ENCODE results near the gene CENATAC. TPM values are rescaled to one million over a fixed set of nuclear protein-coding genes. Genes with fewer than 3 reads are reported as not detected.

The CENATAC gene
- total RNA-seq, 4 donors from 2014 or later, result 45.2 to 128 (median 56.4) TPM

- intact Hi-C loops (cut with DNase I), result no loop called here
- H3K27ac ChIP-seq, result peak overlapping the region in 1 of 3 donors; percentile 38
- TF ChIP-seq POLR2A (IDR thresholded peaks at IDR 0.05) (no peak), CTCF (IDR thresholded peaks at IDR 0.05) (no peak)
- WGBS, 2 donors, result 79 to 87% methylated on average over 5 of the region's 5 CpGs
- H3K36me3 ChIP-seq, result no peaks in the 10 kb centered on the region
- H3K4me1 ChIP-seq, result peaks cover 13 to 19% of the 10 kb centered on the region in 2 donors
- DNase-seq, result peak; percentile 35 to 61
- H3K4me3 ChIP-seq (replicated peaks in 1 of 3), result no peak overlapping the region
- no peaks in the 10 kb centered on the region for H3K9me3 ChIP-seq
- H3K27me3 ChIP-seq, result no peaks in the 10 kb centered on the region
Observed at GRCh38 chr11:119062779-119063178, 64.8 kb downstream of the CENATAC start.

- TF ChIP-seq POLR2A (IDR thresholded peaks at IDR 0.05) (no peak), CTCF (IDR thresholded peaks at IDR 0.05) (peak in 1 of 6 experiments; percentile 26)
- WGBS, 2 donors, result 69 to 74% methylated on average over 4 of the region's 4 CpGs
- H3K27ac ChIP-seq, result no peak overlapping the region
- H3K4me3 ChIP-seq (replicated peaks in 1 of 3), result no peak overlapping the region
- intact Hi-C loops (cut with DNase I), result no loop called here
- no peaks in the 10 kb centered on the region for H3K9me3 ChIP-seq
- DNase-seq, result no peak
- H3K4me1 ChIP-seq, result peaks cover 12 to 21% of the 10 kb centered on the region in 2 donors
- H3K36me3 ChIP-seq, result peaks cover 4 to 5% of the 10 kb centered on the region in 2 donors
- no peaks in the 10 kb centered on the region for H3K27me3 ChIP-seq
Observed at GRCh38 chr11:119065369-119065768, 67.4 kb downstream of the CENATAC start.

Small RNA genes lying within 50 kb of the gene (microRNA-seq; reads per million reads assigned to microRNA genes)
- gene MIR3656, result not detected

Small RNA genes lying within 50 kb of the gene (small RNA-seq; reads per million reads assigned to genes)
- gene AP003392.2, result not detected
- not detected for gene RF00017
- not detected for gene RF00019

Other genes with a start within 250 kb of the CENATAC start
- gene DDX6, start 207.0 kb upstream of the CENATAC start, total RNA-seq, result 100 to 1,000 TPM; 110 to 178 (median 142) TPM
- not detected for gene CXCR5, start 114.2 kb upstream of the CENATAC start, total RNA-seq
- gene BCL9L, start 72.2 kb upstream of the CENATAC start, total RNA-seq, result 10 to 100 TPM; 13.2 to 26.2 (median 19.4) TPM
- gene UPK2, start 41.8 kb upstream of the CENATAC start, total RNA-seq, result not detected
- not detected for gene FOXR1, start 26.4 kb upstream of the CENATAC start, total RNA-seq
- 1,000 to 10,000 TPM in 3 of 4 donors, 100 to 1,000 TPM in 1; 852 to 1,992 (median 1,622) TPM for gene RPS25, start 20.2 kb downstream of the CENATAC start, total RNA-seq
- gene TRAPPC4, start 20.6 kb downstream of the CENATAC start, total RNA-seq, result 10 to 100 TPM; 42.1 to 70.0 (median 53.2) TPM
- 10 to 100 TPM; 12.4 to 30.2 (median 16.5) TPM for gene SLC37A4, start 32.7 kb downstream of the CENATAC start, total RNA-seq
- gene HYOU1, start 59.1 kb downstream of the CENATAC start, total RNA-seq, result 100 to 1,000 TPM; 145 to 369 (median 320) TPM
- gene VPS11, start 69.7 kb downstream of the CENATAC start, total RNA-seq, result 10 to 100 TPM; 40.3 to 64.4 (median 47.4) TPM
- 10 to 100 TPM; 10.7 to 24.3 (median 19.7) TPM for gene HMBS, start 86.7 kb downstream of the CENATAC start, total RNA-seq
- gene DPAGT1, start 103.7 kb downstream of the CENATAC start, total RNA-seq, result 10 to 100 TPM; 29.8 to 42.8 (median 38.7) TPM
- 1 to 10 TPM; 6.7 to 8.9 (median 7.9) TPM for gene C2CD2L, start 109.2 kb downstream of the CENATAC start, total RNA-seq
- 10 to 100 TPM; 24.0 to 37.7 (median 33.2) TPM for gene HINFP, start 123.4 kb downstream of the CENATAC start, total RNA-seq
- gene ABCG4, start 150.9 kb downstream of the CENATAC start, total RNA-seq, result 1 to 10 TPM in 2 of 4 donors, under 1 TPM in 2; 0.13 to 1.6 (median 0.82) TPM
- 10 to 100 TPM; 13.3 to 33.1 (median 19.5) TPM for gene NLRX1, start 170.6 kb downstream of the CENATAC start, total RNA-seq
- gene NHERF4, start 187.3 kb downstream of the CENATAC start, total RNA-seq, result not detected
- 10 to 100 TPM in 3 of 4 donors, 1 to 10 TPM in 1; 9.4 to 14.5 (median 13.9) TPM for gene CBL, start 208.2 kb downstream of the CENATAC start, total RNA-seq

Data from thyroid gland (tissue), 4 donors.